Stomach (tissue), 19 donors: ENCODE results near the gene GGT7. TPM values are rescaled to one million over a fixed set of nuclear protein-coding genes. Genes with fewer than 3 reads are reported as not detected.

Source experiments
- DNase-seq, 2 donors: peaks; one replicate each; pipeline versions ENCODE4 v3.0.0 to v3.0.0-alpha.2; 2013 to 2019
- H3K27ac ChIP-seq, 5 donors: fragments of 200-600 bp in 4 of 5; sonication (generic) in 4 of 5; one replicate each; pipeline ENCODE4 v1.5.1; 2013 to 2019; ENCODE audit warnings: mild to moderate bottlenecking in 1 of 5, moderate library complexity in 1 of 5
- H3K27me3 ChIP-seq, 3 donors: fragments of 200-600 bp; sonication (generic); one replicate each; pipeline ENCODE4 v1.5.1; 2017 to 2019; ENCODE audit warnings: mixed run types in 1 of 3
- H3K36me3 ChIP-seq, 4 donors: fragments of 200-600 bp; sonication (generic); 1 replicate in 3 of 4; 2 replicates in 1 of 4; pipeline ENCODE4 v1.5.1; 2016 to 2019
- H3K4me1 ChIP-seq, 4 donors: fragments of 200-600 bp; sonication (generic); one replicate each; pipeline ENCODE4 v1.5.1; 2016 to 2019
- H3K4me3 ChIP-seq, 4 donors: fragments of 200-600 bp; sonication (generic) in 3 of 4; one replicate each; pipeline ENCODE4 v1.5.1; 2016 to 2019; ENCODE audit warnings: mild to moderate bottlenecking in 1 of 4
- H3K9me3 ChIP-seq, 4 donors: fragments of 200-600 bp; sonication (generic); one replicate each; pipeline ENCODE4 v1.5.1; 2016 to 2019
- CTCF ChIP-seq, 7 experiments: fragments of 450-650 bp in 4 of 7; fragments of 200-600 bp in 3 of 7; sonication (generic) in 3 of 7; IDR thresholded peaks; one replicate each; pipeline ENCODE4 v1.5.1; 2016 to 2019; ENCODE audit warnings: antibody characterized with exemption in 7 of 7, control low read depth in 2 of 7, mild to moderate bottlenecking in 1 of 7
- EP300 ChIP-seq: sonication (generic); formaldehyde crosslinking; IDR thresholded peaks from one replicate; pipeline ENCODE4 v1.6.1; 2017; ENCODE audit warnings: antibody characterized with exemption
- POLR2A ChIP-seq, 4 donors: fragments of 450-650 bp; IDR thresholded peaks; one replicate each; pipeline ENCODE4 v1.6.1; 2016; ENCODE audit warnings: antibody characterized with exemption in 4 of 4, control low read depth in 2 of 4, mild to moderate bottlenecking in 1 of 4, moderate library complexity in 1 of 4
- POLR2AphosphoS5 ChIP-seq, 3 donors: sonication (generic); formaldehyde crosslinking; IDR thresholded peaks; one replicate each; pipeline ENCODE4 v1.6.1; 2016; ENCODE audit warnings: antibody characterized with exemption in 3 of 3
- WGBS, 5 donors: extraction: QIAGEN DNeasy Blood & Tissue Kit in 3 of 5; methylation state at CpG; one replicate each; pipeline versions ENCODE4 v1.1.5 to v1.1.7; 2013 to 2018; 5-methylcytosine and 5-hydroxymethylcytosine counted together
- intact Hi-C: fragments of 100-400 bp; cut with DNase I; formaldehyde crosslinking; loops from one replicate; pipeline ENCODE4 v1.15.1; 2023; ENCODE audit warnings: low total_unique reads
- long read RNA-seq, 10 donors: transcript quantifications; one replicate each; lab custom pipeline, GENCODE V29; 2026
- polyA plus RNA-seq, 3 donors: library from polyadenylated mRNA; stranded (reverse); fragments of 200-250 nt; gene quantifications; one replicate each; pipeline ENCODE4 v1.2.3, GENCODE V29; 2013
- total RNA-seq, 5 donors: library from RNA; depleted of rRNA; stranded (reverse); fragments of >200 nt; gene quantifications; one replicate each; pipeline versions ENCODE4 v1.1.0 to v1.2.3, GENCODE V29; 2014 to 2016
- donor health status: healthy with polysubstance abuse.
- donor health status: Bipolar disorder and iron deficiency.
- donor health status: healthy.

GGT7 gene
- total RNA-seq: 10 to 100 TPM; 10.5 to 29.0 (median 19.2) TPM
- polyA plus RNA-seq: 10 to 100 TPM in 1 of 3 donors, 1 to 10 TPM in 2; 4.1 to 12.8 (median 8.4) TPM
- long read RNA-seq, donor 1: 0 reads
- long read RNA-seq, donor 2: 0 reads
- long read RNA-seq, donor 3, partial matches to known transcripts: 0 of 1 reads
- long read RNA-seq, donor 3, other reads (novel, unspliced or antisense): 0 of 1 reads
- long read RNA-seq, donor 4: 0 reads
- long read RNA-seq, donor 5, partial matches to known transcripts: 0 of 1 reads
- long read RNA-seq, donor 5, other reads (novel, unspliced or antisense): 0 of 1 reads
- long read RNA-seq, donor 6, partial matches to known transcripts: 24 of 27 reads
- long read RNA-seq, donor 6, other reads (novel, unspliced or antisense): 0 of 27 reads
- long read RNA-seq, donor 7, partial matches to known transcripts: 0 of 1 reads
- long read RNA-seq, donor 7, other reads (novel, unspliced or antisense): 0 of 1 reads
- long read RNA-seq, donor 8: 0 reads
- long read RNA-seq, donor 9, partial matches to known transcripts: 0 of 2 reads
- long read RNA-seq, donor 9, other reads (novel, unspliced or antisense): 0 of 2 reads
- long read RNA-seq, donor 10: 0 reads

- 1 to 3% (median 2%) methylated on average over 17 to 52 of the region's 52 CpGs for WGBS, 5 donors
- intact Hi-C loops: loop anchor here (5.0 kb wide), 1 partner anchor 85 kb away; the partner anchor contains the start of genes GSS and MYH7B
- DNase-seq: peak; percentile 89 to 94
- H3K27ac ChIP-seq: peak within 1 kb of the TSS; percentile 54 to 92 (median 68)
- peak in 5 of 7 experiments; percentile 32 to 85 (median 69) for TF ChIP-seq CTCF (IDR thresholded peaks at IDR 0.05)
- TF ChIP-seq POLR2A (IDR thresholded peaks at IDR 0.05): no peak
- no peak for TF ChIP-seq EP300
- peak; percentile 57 to 81 (median 64) for TF ChIP-seq POLR2AphosphoS5 (IDR thresholded peaks at IDR 0.05)
- no peaks in the 10 kb centered on the region for H3K27me3 ChIP-seq
- H3K36me3 ChIP-seq: no peaks in the 10 kb centered on the region
- H3K4me3 ChIP-seq: peak within 1 kb of the TSS; percentile 56 to 82 (median 74)
- H3K4me1 ChIP-seq: peaks cover 26 to 60% (median 58%) of the 10 kb centered on the region in 4 donors
- H3K9me3 ChIP-seq: no peaks in the 10 kb centered on the region
These were observed at the start of gene GGT7 for GRCh38 chr20:34872622-34873224. Gene GGT7 (minus strand): TSS chr20:34872856. CDS start chr20:34872815, 41 bp downstream.

GRCh38 chr20:34921436-34921835, 48.8 kb upstream of the GGT7 start:
- intact Hi-C loops: no loop called here
- 53 to 76% (median 64%) methylated on average over 2 to 3 of the region's 3 CpGs for WGBS, 5 donors
- no peaks in the 10 kb centered on the region for H3K9me3 ChIP-seq
- peak overlapping the region in 4 of 5 donors; percentile 19 to 74 (median 66) for H3K27ac ChIP-seq
- TF ChIP-seq POLR2A (IDR thresholded peaks at IDR 0.05): no peak
- no peak for TF ChIP-seq EP300
- no peak for TF ChIP-seq POLR2AphosphoS5 (IDR thresholded peaks at IDR 0.05)
- no peak for TF ChIP-seq CTCF (IDR thresholded peaks at IDR 0.05)
- no peak for DNase-seq
- no peak overlapping the region for H3K4me3 ChIP-seq
- peaks cover 36 to 71% (median 65%) of the 10 kb centered on the region in 4 donors for H3K36me3 ChIP-seq
- peaks cover 16 to 33% (median 18%) of the 10 kb centered on the region in 4 donors for H3K4me1 ChIP-seq
- H3K27me3 ChIP-seq: no peaks in the 10 kb centered on the region

DNA sequence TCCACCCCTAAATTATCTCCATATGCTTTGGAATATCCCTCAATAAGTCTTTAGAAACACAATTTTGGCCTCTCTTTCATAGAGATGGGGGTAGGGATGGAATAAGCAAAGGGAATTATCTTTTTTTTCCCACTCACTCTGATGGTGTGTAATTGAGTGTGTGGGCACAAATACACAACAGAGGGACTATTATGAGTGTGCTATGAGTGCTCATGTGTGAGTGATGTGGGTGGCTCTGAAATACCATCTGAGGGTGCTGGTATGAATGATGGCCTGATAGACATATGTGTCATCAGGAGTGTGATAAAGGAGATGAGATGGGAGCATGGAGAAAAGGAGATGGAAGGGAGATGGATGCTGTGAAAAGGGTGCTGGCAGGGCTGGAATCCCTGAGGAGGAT, 47.4 kb upstream of the GGT7 start:
- no peak for DNase-seq
- H3K27ac ChIP-seq: no peak overlapping the region
- H3K4me1 ChIP-seq: peaks cover 18 to 46% (median 29%) of the 10 kb centered on the region in 4 donors
- H3K9me3 ChIP-seq: no peaks in the 10 kb centered on the region
- H3K27me3 ChIP-seq: no peaks in the 10 kb centered on the region
- intact Hi-C loops: no loop called here
- H3K36me3 ChIP-seq: peaks cover 23 to 57% (median 53%) of the 10 kb centered on the region in 4 donors
- TF ChIP-seq CTCF (IDR thresholded peaks at IDR 0.05): no peak
- no peak for TF ChIP-seq POLR2AphosphoS5 (IDR thresholded peaks at IDR 0.05)
- TF ChIP-seq POLR2A (IDR thresholded peaks at IDR 0.05): no peak
- TF ChIP-seq EP300: no peak
- no peak overlapping the region for H3K4me3 ChIP-seq

- TF ChIP-seq POLR2AphosphoS5 (IDR thresholded peaks at IDR 0.05): peak in 2 of 3 donors; percentile 47 to 82
- TF ChIP-seq POLR2A (IDR thresholded peaks at IDR 0.05): no peak
- intact Hi-C loops: no loop called here
- 25 to 55% (median 39%) methylated on average over 2 of the region's 2 CpGs for WGBS, 5 donors
- H3K4me3 ChIP-seq: no peak overlapping the region
- peak in 1 of 2 donors; percentile 74 for DNase-seq
- no peaks in the 10 kb centered on the region for H3K27me3 ChIP-seq
- H3K4me1 ChIP-seq: peaks cover 5 to 38% (median 29%) of the 10 kb centered on the region in 4 donors
- peaks cover 16 to 46% (median 42%) of the 10 kb centered on the region in 4 donors for H3K36me3 ChIP-seq
- peak overlapping the region; percentile 42 to 77 (median 66) for H3K27ac ChIP-seq
- H3K9me3 ChIP-seq: no peaks in the 10 kb centered on the region
These were observed 44.2 kb upstream of the GGT7 start for GRCh38 chr20:34916774-34917354.
